Measurements from ENCODE around the gene MISP3. TPM values are rescaled to one million over a fixed set of nuclear protein-coding genes. Genes with fewer than 3 reads are reported as not detected.
A peak's percentile ranks its signal among the peaks of the same experiment; 100 is the strongest.

Gene MISP3
- total RNA-seq, 2 experiments from 2014 or later = 0.67 to 0.69 TPM

DNA sequence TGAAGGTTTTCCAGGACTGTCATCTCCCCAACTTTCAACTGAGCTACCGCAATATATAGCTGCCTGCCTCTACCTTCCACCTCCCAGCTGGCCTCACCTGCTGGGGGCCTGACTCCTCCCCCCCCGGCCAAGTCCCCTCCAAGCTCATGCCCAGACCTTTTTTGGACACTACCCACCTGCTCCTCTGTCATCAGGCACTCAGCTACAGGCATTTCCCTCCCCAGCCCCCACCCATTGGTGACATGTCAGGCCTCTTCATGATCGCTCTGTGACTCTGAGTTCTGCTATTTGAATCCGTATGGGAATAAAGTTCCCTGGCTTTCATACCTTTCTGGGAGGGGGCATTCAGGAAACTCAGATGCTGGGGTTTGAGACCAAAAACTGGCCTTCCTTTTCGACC, 43.2 kb downstream of the MISP3 start:
- DNase-seq = no peak
- Mint-ChIP-seq H3K27me3 (no peaks in the 10 kb centered on the region), H3K4me1 (peaks cover 61% of the 10 kb centered on the region), H3K4me3 (peak overlapping the region; percentile 85), H3K27ac (no peak overlapping the region), H3K36me3 (ENCODE audit: low read depth) (peaks cover 3% of the 10 kb centered on the region), H3K9me3 (no peaks in the 10 kb centered on the region)
- ChIA-PET CTCF (interaction anchor here (0.6 to 3.3 kb wide), 11 partner anchors 9 to 276 kb away, joined by 3 to 17 read pairs (median 4); partner anchors contain the start of gene ASF1B), POLR2A (no interaction called here)

DNA sequence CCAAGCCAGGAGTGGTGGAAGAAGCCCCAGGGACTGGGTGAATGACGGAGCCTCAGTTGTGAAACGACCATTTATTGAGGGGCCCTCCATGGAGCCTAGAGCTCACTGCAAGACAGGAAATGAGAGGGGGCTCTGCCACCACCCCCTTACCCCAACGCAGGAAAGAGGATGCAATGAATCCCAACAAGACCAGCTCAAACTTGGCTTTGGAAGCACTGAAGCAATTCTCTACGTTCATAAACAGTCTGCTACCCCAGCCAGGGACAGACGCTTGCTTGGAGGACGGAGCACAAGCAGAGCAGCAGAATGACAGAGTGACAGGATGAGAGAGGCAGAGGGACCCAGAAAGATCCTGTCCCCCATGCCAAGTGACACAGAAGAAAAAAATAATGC, 43.9 kb downstream of the MISP3 start:
- ChIA-PET CTCF (interaction anchor here (0.6 to 3.3 kb wide), 3 partner anchors 20 to 140 kb away, joined by 4 to 17 read pairs (median 4); partner anchors contain the start of gene ASF1B), POLR2A (no interaction called here)
- H3K36me3 Mint-ChIP-seq (ENCODE audit: low read depth) = peaks cover 5% of the 10 kb centered on the region
- H3K27ac Mint-ChIP-seq = peak overlapping the region; percentile 69
- no peaks in the 10 kb centered on the region for H3K9me3 Mint-ChIP-seq
- peak overlapping the region; percentile 85 for H3K4me3 Mint-ChIP-seq
- no peaks in the 10 kb centered on the region for H3K27me3 Mint-ChIP-seq
- DNase-seq = no peak
- peaks cover 60% of the 10 kb centered on the region for H3K4me1 Mint-ChIP-seq

GRCh38 chr19:14116918-14117578, 44.5 kb downstream of the MISP3 start:
- H3K27me3 Mint-ChIP-seq = no peaks in the 10 kb centered on the region
- peak overlapping the region; percentile 69 for H3K27ac Mint-ChIP-seq
- CTCF ChIA-PET = interaction anchor here (3.3 kb wide), 1 partner anchor 19 kb away, joined by 17 read pairs; the partner anchor contains the start of gene ASF1B
- POLR2A ChIA-PET = interaction anchor here (0.5 to 0.7 kb wide), 3 partner anchors 10 to 60 kb away, joined by 3 read pairs; no protein-coding TSS in a partner anchor
- peaks cover 55% of the 10 kb centered on the region for H3K4me1 Mint-ChIP-seq
- no peaks in the 10 kb centered on the region for H3K9me3 Mint-ChIP-seq
- peak overlapping the region; percentile 85 for H3K4me3 Mint-ChIP-seq
- DNase-seq = peak; percentile 18
- H3K36me3 Mint-ChIP-seq (ENCODE audit: low read depth) = peaks cover 7% of the 10 kb centered on the region

DNA sequence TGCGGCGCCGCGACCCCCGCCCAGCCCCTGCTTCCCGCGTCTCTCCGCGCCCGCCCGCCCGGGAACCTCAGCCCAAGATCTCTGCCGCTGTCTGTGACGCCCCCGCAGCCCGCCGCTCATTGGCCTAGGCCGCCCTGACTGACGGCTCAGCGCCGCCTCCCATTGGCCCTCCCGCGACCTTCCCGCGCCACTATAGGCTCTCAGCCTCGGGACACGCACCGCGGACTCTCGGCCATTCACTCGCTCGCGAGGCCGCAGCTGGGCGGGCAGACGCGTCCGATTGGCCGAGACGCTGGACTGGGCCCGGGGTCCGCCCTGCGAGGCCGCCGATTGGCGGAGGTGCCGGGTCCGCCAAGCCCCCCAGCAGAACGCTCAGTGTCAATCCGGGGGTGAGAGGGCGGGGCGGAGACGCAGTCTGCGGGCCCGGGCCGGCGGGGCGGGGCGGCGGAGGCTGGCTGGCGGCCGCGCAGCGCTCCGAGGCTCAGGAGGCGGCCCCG, 45.1 kb downstream of the MISP3 start, which contains the start of gene PRKACA:
PRKACA (minus strand) TSS at position 95 of the 497 bp plus-strand sequence. CDS start 215 bp downstream, outside the sequence.
- ChIA-PET CTCF (interaction anchor here (3.3 kb wide), 1 partner anchor 18 kb away, joined by 17 read pairs; the partner anchor contains the start of gene ASF1B), POLR2A (interaction anchor here (0.5 to 0.7 kb wide), 3 partner anchors 10 to 60 kb away, joined by 3 read pairs; no protein-coding TSS in a partner anchor)
- H3K36me3 Mint-ChIP-seq (ENCODE audit: low read depth) = peaks cover 10% of the 10 kb centered on the region

DNA sequence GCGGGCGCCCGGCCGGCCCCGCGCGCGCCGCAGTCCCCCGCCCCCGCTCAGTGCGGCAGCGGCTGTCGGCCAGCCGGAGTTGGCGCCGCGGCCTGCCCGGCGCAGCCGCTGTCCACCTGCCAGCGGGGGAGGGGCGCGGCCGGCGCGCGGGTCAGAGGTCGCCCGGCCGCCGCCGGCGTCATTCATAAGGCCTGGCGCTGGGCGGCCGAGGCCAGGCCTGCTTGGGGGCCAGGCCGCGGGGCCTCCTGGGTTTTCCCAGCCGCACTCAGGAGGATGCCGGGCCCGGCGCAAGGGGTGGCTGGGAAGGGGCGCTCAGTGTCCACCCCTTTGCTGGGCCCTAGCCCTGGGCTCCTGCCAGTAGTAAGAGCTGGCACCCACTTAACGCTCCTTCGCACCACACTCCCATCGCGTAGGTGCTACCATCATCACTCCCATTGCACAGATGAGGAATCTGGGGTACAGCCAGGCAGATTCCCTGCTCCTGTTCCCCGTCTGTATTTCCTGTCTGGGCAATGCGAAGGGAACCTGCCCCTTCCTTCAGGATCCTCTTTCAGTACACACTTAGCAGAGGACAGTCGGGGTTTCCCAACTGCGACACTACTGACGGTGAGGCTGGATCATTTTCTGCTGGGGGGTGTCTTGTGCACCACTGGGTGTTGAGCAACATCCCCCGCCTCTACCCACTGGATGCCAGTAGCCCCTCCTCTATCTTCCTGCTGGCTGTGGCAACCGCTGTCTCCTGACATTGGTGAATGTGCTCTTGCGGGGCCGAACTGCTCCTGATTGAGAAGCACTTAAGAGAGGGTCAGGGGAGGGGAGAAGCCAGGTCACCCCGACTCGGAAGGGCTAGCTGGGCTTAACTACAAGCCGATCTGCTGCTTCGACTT, 45.8 kb downstream of the MISP3 start:
- DNase-seq = peak; percentile 46
- Mint-ChIP-seq H3K36me3 (ENCODE audit: low read depth) (peaks cover 14% of the 10 kb centered on the region), H3K4me3 (peak overlapping the region; percentile 90), H3K9me3 (no peaks in the 10 kb centered on the region), H3K27me3 (no peaks in the 10 kb centered on the region), H3K27ac (peak overlapping the region; percentile 82), H3K4me1 (peaks cover 43% of the 10 kb centered on the region)
- CTCF ChIA-PET = interaction anchor here (0.6 to 3.6 kb wide), 3 partner anchors 18 to 207 kb away, joined by 4 to 17 read pairs (median 12); partner anchors contain the start of gene ASF1B
- POLR2A ChIA-PET = no interaction called here

More for the DNA sequence above, 45.1 kb downstream of the MISP3 start, which contains the start of gene PRKACA:
- Mint-ChIP-seq H3K27ac (peak within 1 kb of the TSS; percentile 85), H3K27me3 (no peaks in the 10 kb centered on the region), H3K4me3 (peak within 1 kb of the TSS; percentile 90), H3K4me1 (peaks cover 48% of the 10 kb centered on the region), H3K9me3 (no peaks in the 10 kb centered on the region)
- peak; percentile 98 for DNase-seq

DNA sequence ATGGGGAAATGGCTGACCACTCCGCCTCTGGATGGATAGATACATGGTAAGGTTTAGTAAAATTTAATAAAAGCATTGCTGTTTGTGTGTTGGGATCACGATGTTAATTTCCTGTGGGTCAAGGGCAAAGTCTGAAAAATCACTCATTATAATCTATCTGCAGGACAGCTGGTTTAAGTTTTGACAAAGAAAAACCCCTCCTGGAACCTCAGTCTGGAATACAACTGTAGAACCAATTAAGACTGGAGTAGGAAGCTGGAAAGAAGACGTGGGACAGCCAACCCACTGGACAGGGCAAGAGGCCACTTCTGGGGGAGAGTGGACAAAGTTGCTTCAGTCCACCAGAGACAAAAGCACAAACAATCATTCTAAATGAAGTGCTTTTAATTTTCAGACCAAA, 46.6 kb downstream of the MISP3 start:
- Mint-ChIP-seq H3K27ac (no peak overlapping the region), H3K4me3 (peak overlapping the region; percentile 78), H3K27me3 (no peaks in the 10 kb centered on the region), H3K9me3 (no peaks in the 10 kb centered on the region), H3K36me3 (ENCODE audit: low read depth) (peaks cover 16% of the 10 kb centered on the region), H3K4me1 (peaks cover 40% of the 10 kb centered on the region)
- DNase-seq = no peak
- POLR2A ChIA-PET = no interaction called here
- CTCF ChIA-PET = interaction anchor here (3.6 kb wide), 1 partner anchor 18 kb away, joined by 12 read pairs; the partner anchor contains the start of gene ASF1B

DNA sequence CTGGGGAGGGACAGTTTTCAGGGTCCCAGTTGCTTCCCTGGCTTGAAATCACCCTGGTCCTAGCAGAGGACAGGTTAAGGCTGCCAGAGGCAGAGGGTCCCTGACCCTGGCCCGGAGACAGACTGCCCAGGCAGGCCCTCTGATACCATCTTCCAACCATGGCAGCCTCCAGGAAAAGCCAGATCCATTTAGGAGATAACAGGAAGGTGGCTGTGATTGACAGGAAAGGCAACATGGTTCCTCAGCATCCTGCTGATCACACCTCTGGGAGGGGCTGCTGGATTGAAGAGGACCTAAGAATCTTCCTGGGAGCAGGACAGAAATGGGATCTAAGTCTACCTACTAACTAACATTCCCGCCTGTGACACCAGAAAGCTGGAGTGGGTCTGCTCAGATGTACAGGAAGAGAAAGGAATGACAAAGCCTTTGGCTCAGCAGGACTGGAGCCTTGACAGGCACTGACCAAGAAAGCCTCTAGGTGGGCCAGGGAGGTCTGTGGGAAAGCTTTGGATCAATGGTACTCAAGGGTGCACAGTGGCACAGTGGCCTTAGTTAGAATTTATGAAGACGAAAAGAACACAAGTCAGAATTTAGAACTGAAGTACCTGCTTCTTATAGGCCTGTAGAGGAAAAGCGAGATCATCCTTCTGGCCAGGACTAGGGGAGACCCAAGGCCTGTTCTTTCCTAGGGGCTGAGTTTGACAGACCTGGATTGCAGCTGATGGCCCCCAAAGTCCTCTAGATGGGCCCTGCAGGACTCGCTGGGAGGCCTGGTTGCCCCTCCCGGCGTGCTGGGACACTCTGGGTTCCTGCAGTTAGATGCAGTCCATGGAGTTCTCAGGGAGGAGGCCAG, 47.3 kb downstream of the MISP3 start:
- DNase-seq = no peak
- H3K27me3 Mint-ChIP-seq = no peaks in the 10 kb centered on the region
- H3K27ac Mint-ChIP-seq = peak overlapping the region; percentile 13
- H3K9me3 Mint-ChIP-seq = no peaks in the 10 kb centered on the region
- ChIA-PET CTCF (interaction anchor here (3.6 kb wide), 1 partner anchor 17 kb away, joined by 12 read pairs; the partner anchor contains the start of gene ASF1B), POLR2A (no interaction called here)
- H3K4me3 Mint-ChIP-seq = no peak overlapping the region
- H3K36me3 Mint-ChIP-seq (ENCODE audit: low read depth) = peaks cover 23% of the 10 kb centered on the region
- peaks cover 36% of the 10 kb centered on the region for H3K4me1 Mint-ChIP-seq

DNA sequence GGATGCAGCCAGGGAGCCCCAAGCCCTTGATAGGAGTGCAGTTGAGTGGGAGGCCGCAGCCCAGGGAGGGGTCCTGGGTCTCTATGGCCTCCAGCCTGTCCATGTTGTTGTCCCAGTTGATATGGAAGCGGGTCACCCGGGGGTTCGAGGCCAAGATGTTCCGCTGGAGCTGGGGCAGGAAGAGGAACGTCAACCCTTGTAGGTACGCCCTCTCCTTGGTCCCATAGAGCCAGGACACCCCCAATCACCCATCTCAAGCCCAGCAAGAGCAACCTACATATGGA, 47.9 kb downstream of the MISP3 start:
- POLR2A ChIA-PET = no interaction called here
- DNase-seq = no peak
- Mint-ChIP-seq H3K27ac (no peak overlapping the region), H3K4me1 (peaks cover 30% of the 10 kb centered on the region), H3K4me3 (no peak overlapping the region), H3K9me3 (no peaks in the 10 kb centered on the region), H3K27me3 (no peaks in the 10 kb centered on the region), H3K36me3 (ENCODE audit: low read depth) (peaks cover 25% of the 10 kb centered on the region)
- CTCF ChIA-PET = interaction anchor here (0.7 to 3.6 kb wide), 3 partner anchors 14 to 551 kb away, joined by 3 to 12 read pairs (median 3); partner anchors contain the start of gene ASF1B

DNA sequence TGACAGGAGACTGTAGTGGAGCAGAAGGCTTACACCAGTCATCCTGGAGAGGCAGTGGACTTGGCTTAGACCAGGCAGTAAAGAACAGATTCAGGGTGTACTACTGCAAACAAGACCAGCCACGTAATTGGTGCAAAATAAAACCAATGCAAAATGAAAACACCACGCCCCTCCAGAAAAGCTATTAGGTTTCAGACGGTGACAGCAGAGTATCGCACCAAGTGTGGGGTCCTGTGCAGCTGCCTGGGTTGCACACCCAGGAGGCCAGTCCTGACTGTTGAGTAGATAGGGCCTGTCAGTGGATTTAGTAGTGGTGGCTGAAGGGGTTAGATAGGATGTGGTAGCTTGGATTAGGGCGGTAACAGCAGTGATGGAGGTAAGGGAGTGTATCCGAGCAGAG, 50.3 kb downstream of the MISP3 start:
- no peaks in the 10 kb centered on the region for H3K9me3 Mint-ChIP-seq
- ChIA-PET POLR2A (interaction anchor here (0.6 to 0.8 kb wide), 2 partner anchors 47 to 240 kb away, joined by 3 read pairs; no protein-coding TSS in a partner anchor), CTCF (interaction anchor here (0.6 to 2.1 kb wide), 5 partner anchors 10 to 119 kb away, joined by 3 to 20 read pairs (median 4); partner anchors contain the start of gene ASF1B)
- H3K27me3 Mint-ChIP-seq = no peaks in the 10 kb centered on the region
- peaks cover 16% of the 10 kb centered on the region for H3K4me1 Mint-ChIP-seq
- peaks cover 30% of the 10 kb centered on the region for H3K36me3 Mint-ChIP-seq (ENCODE audit: low read depth)
- DNase-seq = no peak
- no peak overlapping the region for H3K27ac Mint-ChIP-seq
- H3K4me3 Mint-ChIP-seq = no peak overlapping the region
